Measurements from ENCODE around the gene ARID1A.

DNA sequence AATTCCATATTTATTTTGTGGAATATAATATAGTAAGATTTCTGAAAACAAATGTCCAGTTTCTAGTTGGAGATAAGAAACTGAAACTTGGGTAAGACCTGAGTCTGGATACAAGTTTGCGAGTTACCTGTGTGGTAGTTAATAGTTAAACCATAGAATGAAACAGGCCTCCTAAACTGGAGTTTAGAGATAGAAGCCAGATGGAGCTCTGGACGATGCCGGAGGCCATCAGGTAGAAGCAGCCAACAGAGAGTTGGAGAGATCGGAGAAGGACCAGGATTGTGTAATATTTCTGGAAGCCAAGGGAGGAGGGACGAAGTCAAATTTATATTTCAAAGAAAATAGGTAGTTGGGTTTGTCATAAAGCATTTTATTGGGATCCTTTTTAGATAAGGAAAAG is 45.1 kb downstream of the ARID1A start:
- TF ChIP-seq, protein P1, sequence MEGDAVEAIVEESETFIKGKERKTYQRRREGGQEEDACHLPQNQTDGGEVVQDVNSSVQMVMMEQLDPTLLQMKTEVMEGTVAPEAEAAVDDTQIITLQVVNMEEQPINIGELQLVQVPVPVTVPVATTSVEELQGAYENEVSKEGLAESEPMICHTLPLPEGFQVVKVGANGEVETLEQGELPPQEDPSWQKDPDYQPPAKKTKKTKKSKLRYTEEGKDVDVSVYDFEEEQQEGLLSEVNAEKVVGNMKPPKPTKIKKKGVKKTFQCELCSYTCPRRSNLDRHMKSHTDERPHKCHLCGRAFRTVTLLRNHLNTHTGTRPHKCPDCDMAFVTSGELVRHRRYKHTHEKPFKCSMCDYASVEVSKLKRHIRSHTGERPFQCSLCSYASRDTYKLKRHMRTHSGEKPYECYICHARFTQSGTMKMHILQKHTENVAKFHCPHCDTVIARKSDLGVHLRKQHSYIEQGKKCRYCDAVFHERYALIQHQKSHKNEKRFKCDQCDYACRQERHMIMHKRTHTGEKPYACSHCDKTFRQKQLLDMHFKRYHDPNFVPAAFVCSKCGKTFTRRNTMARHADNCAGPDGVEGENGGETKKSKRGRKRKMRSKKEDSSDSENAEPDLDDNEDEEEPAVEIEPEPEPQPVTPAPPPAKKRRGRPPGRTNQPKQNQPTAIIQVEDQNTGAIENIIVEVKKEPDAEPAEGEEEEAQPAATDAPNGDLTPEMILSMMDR (IDR thresholded peaks at IDR 0.05) = no peak
- no peak for TF ChIP-seq POLR2AphosphoS5 (IDR thresholded peaks at IDR 0.05)

All from upper lobe of left lung (tissue), 4 donors.